MM.1S (cell line): ENCODE data around the gene IMMP2L.
"Not testable (repeated sequence)": the region's sequence is repeated elsewhere in the genome, so short reads cannot be mapped to it uniquely, and the experiment has no call there.

Source experiments
- DNase-seq: peaks from one replicate; pipeline ENCODE4 v3.0.0-alpha.2; 2015
- H2AFZ ChIP-seq: fragments of 300-600 bp; sonication (generic); 2 replicates; pipeline ENCODE4 v1.6.0; 2016; ENCODE audit warnings: antibody characterized with exemption, low read length
- H3F3A ChIP-seq: fragments of 300-600 bp; sonication (generic); 2 replicates; pipeline ENCODE4 v1.6.1; 2016; ENCODE audit warnings: mild to moderate bottlenecking, antibody characterized with exemption, low read length, moderate library complexity, mixed read lengths; ENCODE audit not compliant: insufficient read depth
- H3K27ac ChIP-seq: fragments of 300-600 bp; sonication (generic); 2 replicates; pipeline ENCODE4 v1.5.1; 2016; ENCODE audit warnings: mild to moderate bottlenecking, low read length
- H3K27me3 ChIP-seq: fragments of 300-600 bp; sonication (generic); replicated peaks from 2 replicates; pipeline ENCODE4 v1.6.0; 2016; ENCODE audit warnings: low read length; ENCODE audit not compliant: insufficient read depth
- H3K36me3 ChIP-seq: fragments of 300-600 bp; sonication (generic); replicated peaks from 2 replicates; pipeline ENCODE4 v1.6.1; 2016; ENCODE audit warnings: mild to moderate bottlenecking, low read length, mixed read lengths; ENCODE audit not compliant: insufficient read depth
- H3K4me1 ChIP-seq: fragments of 300-600 bp; sonication (generic); 2 replicates; pipeline ENCODE4 v1.6.1; 2016; ENCODE audit warnings: low read length, mixed read lengths
- H3K4me2 ChIP-seq: fragments of 300-600 bp; sonication (generic); 2 replicates; pipeline ENCODE4 v1.6.0; 2016; ENCODE audit warnings: low read depth, low read length
- H3K4me3 ChIP-seq: fragments of 300-600 bp; sonication (generic); 2 replicates; pipeline ENCODE4 v1.5.1; 2016; ENCODE audit warnings: low read length, mixed read lengths
- H3K79me2 ChIP-seq: fragments of 300-600 bp; sonication (generic); 2 replicates; pipeline ENCODE4 v1.6.1; 2016; ENCODE audit warnings: mixed run types, low read length, mixed read lengths
- H3K9ac ChIP-seq: fragments of 300-600 bp; sonication (generic); 2 replicates; pipeline ENCODE4 v1.6.1; 2016; ENCODE audit warnings: low read length, mixed read lengths
- H3K9me2 ChIP-seq: fragments of 300-600 bp; sonication (generic); replicated peaks from 2 replicates; pipeline ENCODE4 v1.6.1; 2016; ENCODE audit warnings: mild to moderate bottlenecking, low read length, mixed read lengths; ENCODE audit not compliant: insufficient read depth
- H3K9me3 ChIP-seq: fragments of 300-600 bp; sonication (generic); replicated peaks from 2 replicates; pipeline ENCODE4 v1.6.1; 2016; ENCODE audit warnings: mild to moderate bottlenecking, low read length, mixed read lengths; ENCODE audit not compliant: insufficient read depth
- H4K20me1 ChIP-seq: fragments of 300-600 bp; sonication (generic); 2 replicates; pipeline ENCODE4 v1.6.1; 2016; ENCODE audit warnings: mild to moderate bottlenecking, low read length, moderate library complexity, mixed read lengths; ENCODE audit not compliant: insufficient read depth
- CTCF ChIP-seq: fragments of 300-600 bp; sonication (generic); IDR thresholded peaks from 2 replicates; pipeline ENCODE4 v1.5.1; 2016; ENCODE audit warnings: antibody characterized with exemption, low read length, mixed read lengths
- EZH2 ChIP-seq: fragments of 300-600 bp; sonication (generic); optimal IDR thresholded peaks from 2 replicates; pipeline ENCODE3; 2017; ENCODE audit warnings: low read depth, mild to moderate bottlenecking, antibody characterized with exemption, low read length, mixed read lengths
- EZH2phosphoT487 ChIP-seq: fragments of 300-600 bp; sonication (generic); IDR thresholded peaks from 2 replicates; pipeline ENCODE4 v1.6.1; 2018; ENCODE audit warnings: antibody characterized with exemption, low read length

The IMMP2L gene

GRCh38 chr7:110938165-110938564 lies 624.1 kb downstream of the IMMP2L start:
- no peaks in the 10 kb centered on the region for H3K36me3 ChIP-seq
- H2AFZ ChIP-seq = no peak overlapping the region
- H3K9me3 ChIP-seq = no peaks in the 10 kb centered on the region
- H3K4me2 ChIP-seq = no peak overlapping the region
- no peaks in the 10 kb centered on the region for H3F3A ChIP-seq
- H3K9ac ChIP-seq = no peak overlapping the region
- no peaks in the 10 kb centered on the region for H3K79me2 ChIP-seq
- H3K27ac ChIP-seq = no peak overlapping the region
- H3K27me3 ChIP-seq = no peaks in the 10 kb centered on the region
- no peak for DNase-seq
- H3K4me1 ChIP-seq = no peaks in the 10 kb centered on the region
- no peak for TF ChIP-seq CTCF
- TF ChIP-seq EZH2phosphoT487 = no peak
- no peak for TF ChIP-seq EZH2
- no peaks in the 10 kb centered on the region for H4K20me1 ChIP-seq
- no peak overlapping the region for H3K4me3 ChIP-seq
- no peaks in the 10 kb centered on the region for H3K9me2 ChIP-seq

GRCh38 chr7:110936665-110937064 lies 625.6 kb downstream of the IMMP2L start:
- H3K9ac ChIP-seq, H3K4me2 ChIP-seq, H3K27ac ChIP-seq, H4K20me1 ChIP-seq, H3K9me3 ChIP-seq, H3K36me3 ChIP-seq, H3K9me2 ChIP-seq, H3K27me3 ChIP-seq, H3K4me3 ChIP-seq, H3K4me1 ChIP-seq, H2AFZ ChIP-seq, DNase-seq, H3F3A ChIP-seq, H3K79me2 ChIP-seq: not testable (repeated sequence)

GRCh38 chr7:110929480-110930249 lies 632.6 kb downstream of the IMMP2L start:
- Histone ChIP-seq H3K9me3 (no peaks in the 10 kb centered on the region), H4K20me1 (no peaks in the 10 kb centered on the region), H3K36me3 (no peaks in the 10 kb centered on the region), H3F3A (0 out of 2 replicates have a peak, but pooled peaks cover 3% of the 10 kb centered on the region), H3K9ac (no peak overlapping the region), H3K4me1 (peaks cover 21% of the 10 kb centered on the region), H3K4me2 (no peak overlapping the region), H3K9me2 (no peaks in the 10 kb centered on the region), H2AFZ (no peak overlapping the region), H3K4me3 (no peak overlapping the region), H3K79me2 (no peaks in the 10 kb centered on the region), H3K27ac (no peak overlapping the region), H3K27me3 (no peaks in the 10 kb centered on the region)
- no peak for TF ChIP-seq EZH2phosphoT487
- no peak for TF ChIP-seq CTCF
- no peak for TF ChIP-seq EZH2
- no peak for DNase-seq

- Histone ChIP-seq H3K4me2 (no peak overlapping the region), H3K79me2 (no peaks in the 10 kb centered on the region), H3K27ac (no peak overlapping the region), H3K9me3 (no peaks in the 10 kb centered on the region), H3K36me3 (no peaks in the 10 kb centered on the region), H3K9ac (no peak overlapping the region), H3K9me2 (no peaks in the 10 kb centered on the region), H2AFZ (no peak overlapping the region), H3K4me3 (no peak overlapping the region), H3K4me1 (peaks cover 39% of the 10 kb centered on the region), H3F3A (peaks cover 14% of the 10 kb centered on the region), H3K27me3 (no peaks in the 10 kb centered on the region), H4K20me1 (no peaks in the 10 kb centered on the region)
- DNase-seq = no peak
- TF ChIP-seq EZH2 (no peak), CTCF (no peak), EZH2phosphoT487 (no peak)
These were observed 639.4 kb downstream of the IMMP2L start for GRCh38 chr7:110922906-110923305.
